Embryonic facial prominence (tissue), 1 donor: ENCODE data around the gene STX2.
"Not testable (repeated sequence)": the region's sequence is repeated elsewhere in the genome, so short reads cannot be mapped to it uniquely, and the experiment has no call there.

Source experiments
- DNase-seq: peaks from one replicate; pipeline ENCODE4 v3.0.0-alpha.2; 2016; ENCODE audit errors: extremely low spot score

The STX2 gene

GRCh38 chr12:130765186-130765659 lies 73.8 kb downstream of the STX2 start:
- no peak for DNase-seq

- DNase-seq, result no peak
These were observed 74.4 kb downstream of the STX2 start for GRCh38 chr12:130764475-130765185.

GRCh38 chr12:130764073-130764472 lies 75.0 kb downstream of the STX2 start:
- no peak for DNase-seq

- no peak for DNase-seq
These were observed 76.8 kb downstream of the STX2 start for GRCh38 chr12:130762319-130762675.

GRCh38 chr12:130761537-130762318 lies 77.3 kb downstream of the STX2 start:
- no peak for DNase-seq

GRCh38 chr12:130754234-130754901 lies 84.7 kb downstream of the STX2 start:
- no peak for DNase-seq

- no peak for DNase-seq
These were observed 86.3 kb downstream of the STX2 start for GRCh38 chr12:130752692-130753230.

- not testable (repeated sequence) for DNase-seq
These were observed 87.0 kb downstream of the STX2 start for GRCh38 chr12:130752037-130752436.

GRCh38 chr12:130748786-130749185 lies 90.3 kb downstream of the STX2 start:
- no peak for DNase-seq

GRCh38 chr12:130747867-130748740 lies 90.9 kb downstream of the STX2 start:
- DNase-seq, result peak; percentile 39

- no peak for DNase-seq
These were observed 92.5 kb downstream of the STX2 start for GRCh38 chr12:130746546-130746945.

- no peak for DNase-seq
These were observed 93.1 kb downstream of the STX2 start for GRCh38 chr12:130745921-130746320.

- DNase-seq, result no peak
These were observed 94.8 kb downstream of the STX2 start for GRCh38 chr12:130744274-130744673.

GRCh38 chr12:130743606-130744005 lies 95.4 kb downstream of the STX2 start:
- DNase-seq, result no peak

- DNase-seq, result no peak
These were observed 95.9 kb downstream of the STX2 start for GRCh38 chr12:130743176-130743575.

- DNase-seq, result no peak
These were observed 96.3 kb downstream of the STX2 start for GRCh38 chr12:130742716-130743115.

- DNase-seq, result no peak
These were observed 96.9 kb downstream of the STX2 start for GRCh38 chr12:130742112-130742511.
